IMR-90 (cell line): ENCODE results near the gene SYN1. TPM values are rescaled to one million over a fixed set of nuclear protein-coding genes. Genes with fewer than 3 reads are reported as not detected.

Experiments
- ATAC-seq: fragments of 200-7000 bp; cut with Tn5 transposase; 2 replicates; pipeline ENCODE4 v1.9.1; 2020; ENCODE audit warnings: low read depth, mild to moderate bottlenecking, moderate library complexity
- BruUV-seq: library from RNA; stranded (reverse); fragments of 400-500 nt; replicated peaks from 2 replicates; lab custom pipeline; 2021; lab: Mats Ljungman, UMichigan
- CTCF ChIA-PET: fragments of 300-600 bp; formaldehyde crosslinking; extraction: SDS; loops from one replicate; lab custom pipeline; 2021; ENCODE audit warnings: antibody characterized with exemption; lab: Yijun Ruan, JAX
- POLR2A ChIA-PET: fragments of 300-600 bp; sonication (Branson Sonifier 250); formaldehyde crosslinking; loops from one replicate; lab custom pipeline; 2022; ENCODE audit warnings: antibody characterized with exemption; ENCODE audit not compliant: unreplicated experiment; lab: Charles Lee
- DNase-seq: peaks from one replicate; pipeline ENCODE4 v3.0.0; 2013
- H2AFZ ChIP-seq: replicated peaks from 2 replicates; pipeline ENCODE3; 2013; ENCODE audit warnings: low read length, mild to moderate bottlenecking; ENCODE audit not compliant: poor library complexity
- H2AK5ac ChIP-seq: 2 replicates; pipeline ENCODE4 v1.6.1; 2013; ENCODE audit warnings: low read depth, low read length, inconsistent platforms
- H2AK9ac ChIP-seq: replicated peaks from 2 replicates; pipeline ENCODE3; 2013; ENCODE audit warnings: mild to moderate bottlenecking, low read depth, low read length, moderate library complexity; ENCODE audit not compliant: poor library complexity
- H2BK120ac ChIP-seq: 2 replicates; pipeline ENCODE4 v1.6.1; 2013; ENCODE audit warnings: low read depth, low read length, inconsistent platforms
- H2BK15ac ChIP-seq: 3 replicates; pipeline ENCODE4 v1.6.1; 2013; ENCODE audit warnings: low read depth, low read length, inconsistent platforms
- H2BK20ac ChIP-seq: 2 replicates; pipeline ENCODE4 v1.6.1; 2013; ENCODE audit warnings: low read depth, mild to moderate bottlenecking, inconsistent platforms, low read length, moderate library complexity
- H2BK5ac ChIP-seq: 2 replicates; pipeline ENCODE4 v1.6.1; 2013; ENCODE audit warnings: mild to moderate bottlenecking, low read depth, low read length, inconsistent platforms; ENCODE audit not compliant: poor library complexity, severe bottlenecking
- H3K14ac ChIP-seq: replicated peaks from 2 replicates; pipeline ENCODE4 v1.6.1; 2013; ENCODE audit warnings: low read depth, low read length, inconsistent platforms
- H3K18ac ChIP-seq: 2 replicates; pipeline ENCODE4 v1.6.1; 2013; ENCODE audit warnings: low read depth, low read length, control low read depth
- H3K23ac ChIP-seq: 2 replicates; pipeline ENCODE4 v1.6.1; 2013; ENCODE audit warnings: low read depth, low read length, inconsistent platforms
- H3K27ac ChIP-seq: 2 replicates; pipeline ENCODE4 v1.5.1; 2013; ENCODE audit warnings: mild to moderate bottlenecking, control low read depth, low read length; ENCODE audit not compliant: insufficient read depth
- H3K27me3 ChIP-seq: 2 replicates; pipeline ENCODE4 v1.6.1; 2013; ENCODE audit warnings: low read length; ENCODE audit not compliant: control insufficient read depth, insufficient read depth
- H3K36me3 ChIP-seq: 2 replicates; pipeline ENCODE4 v1.6.1; 2013; ENCODE audit warnings: low read length, mixed read lengths; ENCODE audit not compliant: control insufficient read depth, insufficient read depth
- H3K4ac ChIP-seq: 2 replicates; pipeline ENCODE4 v1.6.1; 2013; ENCODE audit warnings: low read depth, low read length, inconsistent platforms
- H3K4me1 ChIP-seq: 2 replicates; pipeline ENCODE4 v1.6.1; 2013; ENCODE audit warnings: low read length, mixed read lengths; ENCODE audit not compliant: control insufficient read depth, insufficient read depth
- H3K4me2 ChIP-seq: 2 replicates; pipeline ENCODE4 v1.6.1; 2013; ENCODE audit warnings: low read depth, mild to moderate bottlenecking, control low read depth, low read length, moderate library complexity
- H3K4me3 ChIP-seq: 2 replicates; pipeline ENCODE4 v1.5.1; 2013; ENCODE audit warnings: low read depth, mild to moderate bottlenecking, control low read depth, low read length, moderate library complexity; ENCODE audit not compliant: insufficient read depth
- H3K56ac ChIP-seq: 2 replicates; pipeline ENCODE4 v1.6.1; 2013; ENCODE audit warnings: low read length, inconsistent platforms; ENCODE audit not compliant: insufficient read depth; ENCODE audit errors: extremely low read depth
- H3K79me1 ChIP-seq, 2 experiments: 2 replicates each; pipeline ENCODE4 v1.6.1; 2013; ENCODE audit warnings: low read length in 2 of 2, inconsistent platforms in 1 of 2, low read depth in 1 of 2
- H3K9ac ChIP-seq: 2 replicates; pipeline ENCODE4 v1.6.1; 2013; ENCODE audit warnings: low read depth, low read length, control low read depth
- H3K9me1 ChIP-seq: 2 replicates; pipeline ENCODE4 v1.6.1; 2013; ENCODE audit warnings: low read length, inconsistent platforms; ENCODE audit not compliant: insufficient read depth
- H3K9me3 ChIP-seq: 2 replicates; pipeline ENCODE4 v1.6.1; 2013; ENCODE audit warnings: low read length; ENCODE audit not compliant: control insufficient read depth, insufficient read depth
- H4K20me1 ChIP-seq: 2 replicates; pipeline ENCODE4 v1.6.1; 2013; ENCODE audit warnings: low read length, inconsistent platforms; ENCODE audit not compliant: insufficient read depth
- H4K5ac ChIP-seq: 2 replicates; pipeline ENCODE4 v1.6.1; 2013; ENCODE audit warnings: mild to moderate bottlenecking, low read depth, low read length, control low read depth
- H4K8ac ChIP-seq, 2 experiments: 2 replicates each; pipeline ENCODE4 v1.6.1; 2013; ENCODE audit warnings: low read depth in 2 of 2, low read length in 2 of 2, control low read depth in 1 of 2, inconsistent platforms in 1 of 2
- H4K91ac ChIP-seq: 2 replicates; pipeline ENCODE4 v1.6.1; 2013; ENCODE audit warnings: low read depth, low read length, inconsistent platforms; ENCODE audit not compliant: insufficient read depth
- CTCF ChIP-seq: conservative IDR thresholded peaks from 2 replicates; pipeline ENCODE4 v1.5.1; 2012; ENCODE audit warnings: mild to moderate bottlenecking, low read depth, low read length, improper control_type of control experiment
- MAFK ChIP-seq: IDR thresholded peaks from 2 replicates; pipeline ENCODE4 v1.6.1; 2012; ENCODE audit warnings: low read depth, low read length, improper control_type of control experiment
- RAD21 ChIP-seq: IDR thresholded peaks from 2 replicates; pipeline ENCODE4 v1.6.1; 2012; ENCODE audit warnings: low read length, improper control_type of control experiment
- SMC3 ChIP-seq: fragments of 150-350 bp; IDR thresholded peaks from 2 replicates; pipeline ENCODE4 v1.6.1; 2016; ENCODE audit warnings: low read depth, mild to moderate bottlenecking, antibody characterized with exemption, low read length, moderate library complexity
- WGBS, 2 experiments: methylation state at CpG; one replicate each; pipeline versions ENCODE4 v1.1.5 to v1.1.7; 2013; ENCODE audit warnings: missing lambda C conversion rate in 2 of 2; ENCODE audit not compliant: insufficient read length in 1 of 2; ENCODE audit errors: extremely low coverage in 2 of 2; 5-methylcytosine and 5-hydroxymethylcytosine counted together
- dilution Hi-C: fragments of 300-500 bp; cut with HindIII; formaldehyde crosslinking; loops from one replicate; pipeline ENCODE4 v1.14.3; 2018; ENCODE audit warnings: low sequenced_read_pairs; ENCODE audit not compliant: unreplicated experiment
- in situ Hi-C: fragments of 300-500 bp; cut with MboI; formaldehyde crosslinking; loops from 3 replicates; pipeline ENCODE4 v1.14.3; 2019; ENCODE audit warnings: low sequenced_read_pairs, inconsistent platforms, mixed read lengths
- intact Hi-C: fragments of 100-400 bp; cut with micrococcal nuclease; formaldehyde crosslinking; loops from 2 replicates; pipeline ENCODE4 v1.10.0; 2022
- polyA plus RNA-seq, 3 experiments: library from polyadenylated mRNA; depleted of rRNA; stranded (reverse); fragments of >200 nt; gene quantifications; 2 replicates each; pipeline ENCODE4 v1.2.3, GENCODE V29; 2012; ENCODE audit warnings: low replicate concordance in 1 of 3
- total RNA-seq: library from RNA; depleted of rRNA; stranded (reverse); fragments of >200 nt; gene quantifications from 2 replicates; pipeline ENCODE4 v1.2.3, GENCODE V29; 2012

Gene SYN1
- total and polyA plus RNA-seq, 2 of the 4 experiments (the other 2 are of a cell fraction): under 0.01 to 0.56 TPM

- WGBS, 2 experiments: 83% methylated on average over 7 of the region's 13 CpGs; no CpG with 5 or more reads in 1 of the 2 experiments
- H3K9me1 ChIP-seq: peaks cover 3% of the 10 kb centered on the region; the same call in 1 of the 2 replicates
- TF ChIP-seq MAFK (no peak), CTCF (peak; percentile 53), SMC3 (peak; percentile 42; the same call in 1 of the 2 replicates), RAD21 (peak; percentile 57)
- no peak overlapping the region for H3K4ac ChIP-seq
- no peak overlapping the region for H3K9ac ChIP-seq
- in situ Hi-C loops: loop anchor here (5.0 kb wide), 1 partner anchor 85 kb away; no protein-coding TSS in a partner anchor
- BruUV-seq: no TSS peak
- H4K20me1 ChIP-seq: peaks cover 4% of the 10 kb centered on the region
- no peak overlapping the region for H2BK20ac ChIP-seq
- H2AK5ac ChIP-seq: no peak overlapping the region
- no peak overlapping the region for H2AK9ac ChIP-seq
- H2BK120ac ChIP-seq: no peak overlapping the region
- H3K9me3 ChIP-seq: no peaks in the 10 kb centered on the region
- no peak for DNase-seq
- POLR2A ChIA-PET: no interaction called here
- no peak overlapping the region for H2AFZ ChIP-seq
- H3K18ac ChIP-seq: no peak overlapping the region
- H4K5ac ChIP-seq: no peak overlapping the region
- no peak overlapping the region for H4K8ac ChIP-seq
- intact Hi-C loops: loop anchor here (1.0 to 5.0 kb wide), 2 partner anchors 82 to 465 kb away; no protein-coding TSS in a partner anchor
- no peak overlapping the region for H4K91ac ChIP-seq
- no peak overlapping the region for H3K4me3 ChIP-seq
- no peak overlapping the region for H3K27ac ChIP-seq
- no peak overlapping the region for H3K4me2 ChIP-seq
- no peaks in the 10 kb centered on the region for H3K27me3 ChIP-seq
- no peak for ATAC-seq
- 0 out of 2 replicates have a peak, but pooled peaks cover 1% of the 10 kb centered on the region for H3K4me1 ChIP-seq
- H3K14ac ChIP-seq: no peak overlapping the region
- peaks cover 12 to 40% of the 10 kb centered on the region in 2 experiments for H3K79me1 ChIP-seq
- CTCF ChIA-PET: interaction anchor here (0.6 kb wide), 1 partner anchor 270 kb away, joined by 3 read pairs; no protein-coding TSS in a partner anchor
- H3K23ac ChIP-seq: no peak overlapping the region
- no peak overlapping the region for H2BK5ac ChIP-seq
- dilution Hi-C loops: no loop called here
- no peak overlapping the region for H3K56ac ChIP-seq
- peaks cover 18% of the 10 kb centered on the region for H3K36me3 ChIP-seq
- no peak overlapping the region for H2BK15ac ChIP-seq
These were observed 56.9 kb downstream of the SYN1 start for GRCh38 chrX:47562615-47563243.
